GM18858 (cell line): Measurements from ENCODE around the gene PLAC9.
"Not testable (repeated sequence)": the region's sequence is repeated elsewhere in the genome, so short reads cannot be mapped to it uniquely, and the experiment has no call there.

Source experiments
- ATAC-seq: cut with Tn5 transposase; IDR thresholded peaks from one replicate; pipeline ENCODE4 v1.9.1; 2021; ENCODE audit not compliant: unreplicated experiment

Gene PLAC9

GRCh38 chr10:80132299-80133139 lies at the start of gene PLAC9:
Gene PLAC9 (plus strand): TSS chr10:80132730. CDS start chr10:80132763, 33 bp downstream.
- no peak for ATAC-seq

DNA sequence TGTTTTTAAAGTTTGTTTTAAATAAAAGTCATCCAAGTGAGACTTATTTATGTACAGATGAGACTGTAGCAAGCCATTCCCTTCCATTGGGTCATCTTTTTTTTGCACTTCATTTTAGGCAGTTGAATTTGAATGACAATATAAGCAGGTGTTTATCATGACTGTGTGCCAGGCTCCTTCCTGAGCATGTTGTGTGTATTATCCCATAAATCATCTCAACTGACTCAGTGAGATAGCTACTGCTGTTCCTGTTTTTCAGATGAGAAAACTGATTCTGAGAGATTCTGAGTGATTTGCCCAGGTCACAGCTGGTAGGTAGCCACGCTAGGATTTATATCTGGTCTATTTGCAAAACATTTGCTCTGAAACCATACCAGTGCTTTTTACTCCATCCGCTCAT lies 42.4 kb upstream of the PLAC9 start:
- no peak for ATAC-seq

DNA sequence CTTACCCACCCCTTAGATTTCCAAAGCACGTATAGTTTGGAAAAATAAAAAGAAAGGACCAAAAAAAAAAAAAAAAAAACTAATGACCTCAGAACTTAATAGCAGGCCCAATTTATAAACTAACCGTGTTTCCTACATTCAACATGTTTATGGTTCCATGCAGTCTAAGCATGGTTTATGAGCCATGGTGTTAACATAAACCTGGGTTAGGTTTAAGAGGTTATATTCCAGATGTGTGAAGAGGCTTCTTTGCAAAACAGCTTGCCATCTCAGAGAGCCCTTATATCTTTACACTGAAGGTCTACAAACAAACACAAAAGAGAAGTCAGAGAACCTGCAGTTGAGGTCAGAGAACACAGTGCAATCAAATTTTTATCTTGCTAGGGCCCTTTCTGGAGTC lies 38.3 kb upstream of the PLAC9 start:
- ATAC-seq: no peak

- ATAC-seq: not testable (repeated sequence)
Observed at GRCh38 chr10:80098272-80098671, 34.3 kb upstream of the PLAC9 start.

DNA sequence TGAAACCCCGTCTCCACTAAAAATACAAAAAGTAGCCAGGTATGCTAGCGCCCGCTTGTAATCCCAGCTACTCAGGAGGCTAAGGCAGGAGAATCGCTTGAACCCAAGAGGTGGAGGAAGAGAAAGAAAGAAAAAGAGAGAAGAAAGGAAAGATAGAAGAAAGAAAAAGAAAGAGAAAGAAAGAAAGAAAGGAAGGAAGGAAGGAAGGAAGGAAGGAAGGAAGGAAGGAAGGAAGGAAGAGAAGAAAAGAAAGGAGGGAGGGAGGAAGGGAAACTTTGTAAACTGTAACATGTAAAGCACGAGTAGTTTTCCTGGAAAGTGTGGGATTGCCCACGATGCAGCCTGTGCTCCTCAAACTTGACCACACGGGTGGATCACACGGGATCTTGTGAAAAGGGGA lies 33.2 kb upstream of the PLAC9 start:
- ATAC-seq: not testable (repeated sequence)

- ATAC-seq: no peak
Observed at GRCh38 chr10:80100116-80100515, 32.4 kb upstream of the PLAC9 start.

- no peak for ATAC-seq
Observed at GRCh38 chr10:80100861-80101695, 31.5 kb upstream of the PLAC9 start.

GRCh38 chr10:80104066-80104926 lies 28.2 kb upstream of the PLAC9 start:
- peak; percentile 84 for ATAC-seq

GRCh38 chr10:80108576-80109239 lies 23.8 kb upstream of the PLAC9 start:
- no peak for ATAC-seq

GRCh38 chr10:80110986-80111385 lies 21.5 kb upstream of the PLAC9 start:
- ATAC-seq: no peak

- ATAC-seq: no peak
Observed at GRCh38 chr10:80118669-80119068, 13.9 kb upstream of the PLAC9 start.

DNA sequence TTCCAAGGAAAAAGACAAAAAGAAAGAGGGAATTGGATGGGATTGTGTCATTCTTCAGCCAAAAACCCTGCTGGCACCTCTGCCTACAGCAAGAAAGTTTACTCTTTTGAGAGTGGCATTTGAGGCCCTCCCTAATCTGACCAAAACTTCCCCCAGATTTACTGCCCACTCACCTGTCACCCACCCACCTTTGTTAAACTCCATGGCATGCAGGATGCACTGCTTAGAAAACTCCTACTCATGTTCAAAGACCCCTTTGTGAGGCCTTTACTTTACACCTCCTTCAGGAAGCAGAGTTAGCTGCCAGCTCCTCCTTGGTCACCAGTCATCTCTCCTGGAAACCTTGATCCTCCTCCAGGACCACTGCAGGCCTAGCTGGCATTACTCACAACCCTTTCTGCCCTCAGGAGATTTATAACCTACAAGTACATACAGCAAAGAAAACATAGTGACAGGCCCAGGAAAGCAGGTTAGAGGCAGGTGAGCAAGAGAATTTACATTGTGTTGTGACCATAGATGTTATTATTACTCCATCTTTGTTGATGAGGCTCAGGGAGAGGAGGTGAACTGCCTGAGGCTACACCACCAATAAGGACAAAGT lies 10.3 kb upstream of the PLAC9 start:
- ATAC-seq: no peak

DNA sequence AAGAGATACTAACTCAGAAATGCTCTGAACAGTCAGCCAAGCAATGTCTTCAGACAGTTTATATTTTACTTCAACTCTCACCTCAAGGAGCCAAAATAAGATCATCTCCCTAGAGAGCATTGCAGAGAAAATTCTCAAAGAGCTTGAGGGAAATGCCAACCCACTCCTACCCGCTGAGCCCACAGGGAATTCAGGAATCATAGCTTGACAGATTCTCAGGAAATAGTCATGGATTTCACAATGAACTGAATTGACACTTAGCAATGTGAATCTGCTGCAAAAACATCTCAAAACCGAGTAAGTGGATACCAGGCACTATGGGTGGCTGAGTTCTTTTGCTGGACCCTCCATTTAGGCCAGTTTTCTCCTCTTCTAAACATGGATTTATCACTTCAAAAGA lies 9.8 kb upstream of the PLAC9 start:
- no peak for ATAC-seq

GRCh38 chr10:80126876-80127275 lies 5.7 kb upstream of the PLAC9 start:
- no peak for ATAC-seq

GRCh38 chr10:80131499-80131901 lies 1.0 kb upstream of the PLAC9 start:
- ATAC-seq: no peak

DNA sequence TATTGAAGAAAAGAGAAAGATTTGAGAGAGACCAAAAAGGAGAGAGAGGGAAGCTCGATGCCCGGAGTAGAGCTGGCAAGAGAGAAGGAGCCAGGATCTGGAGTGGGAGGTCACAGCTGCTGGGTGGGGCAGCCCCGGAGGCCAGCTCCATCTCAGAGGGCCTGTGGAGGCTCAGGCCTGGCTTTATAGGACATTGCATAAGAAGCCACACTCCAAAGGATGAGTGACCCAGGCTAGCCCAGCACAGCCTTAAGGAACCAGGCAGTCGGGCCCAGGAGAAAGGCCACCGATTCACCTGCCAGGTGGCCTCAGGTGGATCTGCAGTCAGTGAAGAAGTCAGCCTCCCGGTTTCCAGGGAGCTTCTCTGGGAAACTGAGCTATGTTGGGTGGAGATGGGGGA lies 676 bp downstream of the PLAC9 start:
- no peak for ATAC-seq

- not testable (repeated sequence) for ATAC-seq
Observed at GRCh38 chr10:80133687-80134086, 1.2 kb downstream of the PLAC9 start.

GRCh38 chr10:80136134-80136571 lies 3.6 kb downstream of the PLAC9 start:
- no peak for ATAC-seq

GRCh38 chr10:80137031-80137862 lies 4.7 kb downstream of the PLAC9 start:
- ATAC-seq: no peak
